Activated T-helper 2 cell treated with anti-CD3 and anti-CD28 coated beads, Interferon-gamma antibody, Interleukin-2, Interleukin-4, amounts not matched to agents 10 μg/mL and 5 μg/mL and 100 μg/mL, durations not matched to agents 14 hours and 24 hours and 36 hours (primary cell): Measurements from ENCODE around the gene CAMK1D. TPM values are rescaled to one million over a fixed set of nuclear protein-coding genes. Genes with fewer than 3 reads are reported as not detected.
"Not testable (repeated sequence)": the region's sequence is repeated elsewhere in the genome, so short reads cannot be mapped to it uniquely, and the experiment has no call there.

Experiments
- DNase-seq: peaks from one replicate; pipeline ENCODE4 v3.0.0; 2021; ENCODE audit warnings: low spot score
- H3K27ac Mint-ChIP-seq: one replicate; pipeline ENCODE4 v1.8.0; 2021; ENCODE audit warnings: mixed read lengths
- H3K27me3 Mint-ChIP-seq: one replicate; pipeline ENCODE4 v1.8.0; 2021; ENCODE audit warnings: low read depth, mixed read lengths
- H3K36me3 Mint-ChIP-seq: one replicate; pipeline ENCODE4 v1.8.0; 2021; ENCODE audit warnings: low read depth, mixed read lengths
- H3K4me1 Mint-ChIP-seq: one replicate; pipeline ENCODE4 v1.8.0; 2021; ENCODE audit warnings: low read depth, mixed read lengths
- H3K4me3 Mint-ChIP-seq: one replicate; pipeline ENCODE4 v1.8.0; 2021; ENCODE audit warnings: low read depth, mild to moderate bottlenecking, moderate library complexity, mixed read lengths
- H3K9me3 Mint-ChIP-seq: one replicate; pipeline ENCODE4 v1.8.0; 2021; ENCODE audit warnings: mixed read lengths
- intact Hi-C: fragments of 100-400 bp; cut with micrococcal nuclease; formaldehyde crosslinking; loops from one replicate; pipeline ENCODE4 v1.15.1; 2023
- total RNA-seq: library from RNA; stranded (reverse); gene quantifications from 2 replicates; pipeline ENCODE4 v1.2.3, GENCODE V29; 2022

CAMK1D gene
- total RNA-seq, 1 donor from 2014 or later: 5.7 TPM

DNA sequence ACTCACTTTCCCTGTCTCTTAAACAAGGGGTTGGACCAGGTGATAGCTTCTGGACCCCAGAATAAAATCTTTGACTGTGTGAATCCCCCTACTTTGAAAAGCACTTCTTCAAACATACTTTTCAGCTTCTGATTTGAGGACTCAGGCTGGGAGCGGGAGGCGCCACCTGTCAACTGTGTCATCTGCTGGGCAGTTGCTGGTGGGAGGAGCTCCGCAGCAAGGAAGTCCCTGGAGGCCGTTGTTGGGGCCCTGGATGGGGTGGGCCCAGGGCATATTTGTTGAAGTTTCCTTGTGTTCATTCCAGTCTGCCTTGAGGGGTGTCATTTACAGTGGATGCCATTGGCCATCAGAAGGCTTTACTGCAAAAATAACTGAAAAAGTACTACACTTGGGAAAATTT, 454.4 kb downstream of the CAMK1D start:
- Mint-ChIP-seq H3K9me3 (no peaks in the 10 kb centered on the region), H3K36me3 (no peaks in the 10 kb centered on the region), H3K27ac (no peak overlapping the region), H3K4me1 (no peaks in the 10 kb centered on the region), H3K4me3 (no peak overlapping the region), H3K27me3 (no peaks in the 10 kb centered on the region)
- intact Hi-C loops: no loop called here
- no peak for DNase-seq

DNA sequence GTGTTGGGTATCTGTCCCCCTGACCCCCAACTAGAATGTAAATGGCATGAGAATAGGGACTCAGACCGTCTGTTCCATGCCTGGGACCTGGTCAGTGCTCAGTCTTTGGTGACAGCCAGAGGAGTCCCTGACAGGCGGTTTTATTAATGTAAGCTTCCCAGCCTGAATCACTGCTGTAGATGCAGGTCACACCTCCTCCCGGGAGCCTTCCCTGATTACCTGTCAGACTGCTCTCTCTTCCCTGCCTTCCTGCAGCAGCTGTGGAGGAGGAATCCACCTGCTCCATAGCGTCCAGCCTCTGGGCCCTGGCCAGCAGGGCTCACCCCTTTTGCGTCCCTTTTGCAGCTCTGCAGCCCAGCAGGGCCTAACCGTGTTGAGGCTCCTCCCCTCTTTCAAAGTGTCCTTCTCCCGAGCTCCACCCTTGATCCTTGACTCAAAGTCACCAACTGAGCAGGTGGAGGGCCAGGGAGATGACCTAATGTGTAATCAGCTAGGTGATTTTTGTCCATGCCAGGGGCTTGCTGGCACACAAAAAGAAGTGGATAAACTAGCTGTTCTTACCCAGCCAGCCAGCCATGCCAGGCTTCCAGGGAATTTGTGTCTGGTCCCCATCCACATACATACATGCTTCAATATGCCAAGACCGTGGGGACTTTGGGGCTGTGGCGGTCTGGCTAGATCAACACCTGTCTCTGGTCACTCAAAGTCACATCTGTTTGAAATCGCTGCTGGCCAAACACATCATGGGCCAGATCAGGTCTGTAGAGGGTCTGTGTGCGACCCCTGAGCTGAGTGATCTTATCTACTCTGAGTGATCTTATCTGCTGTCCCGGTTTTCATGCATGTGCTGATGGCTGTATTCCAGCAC, 457.1 kb downstream of the CAMK1D start:
- Mint-ChIP-seq H3K4me1 (no peaks in the 10 kb centered on the region), H3K9me3 (no peaks in the 10 kb centered on the region)

DNA sequence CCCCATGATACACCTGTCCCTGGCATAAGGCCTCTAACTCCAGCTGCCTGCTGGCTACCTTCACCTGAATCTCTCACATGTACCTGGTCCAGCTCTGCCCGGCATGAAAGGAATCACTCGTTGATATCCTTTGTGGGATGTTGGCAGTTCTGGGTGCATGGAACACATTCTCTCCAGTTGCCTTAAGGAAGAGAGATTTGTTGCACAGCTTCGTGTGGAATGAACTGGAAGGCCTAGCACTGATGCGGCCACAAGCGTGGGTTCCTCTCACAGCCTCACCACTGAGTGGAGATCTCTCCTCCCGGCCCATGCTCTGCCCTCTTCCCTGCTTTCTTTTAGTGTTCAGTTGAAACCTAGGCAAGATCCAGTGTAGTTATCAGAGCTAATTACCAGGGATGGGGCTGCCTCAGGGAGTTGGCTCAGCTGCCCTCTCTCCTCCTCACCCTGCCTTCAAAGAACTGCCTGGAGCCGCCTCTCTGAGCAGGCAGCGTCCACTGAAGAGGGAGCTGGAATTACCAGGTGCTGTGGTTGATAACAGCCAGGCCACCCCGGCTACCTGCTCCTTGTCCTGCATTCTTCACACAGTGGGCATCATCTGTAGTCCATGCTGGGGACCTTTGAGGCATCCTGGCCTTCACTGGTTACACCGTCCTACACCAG, 457.9 kb downstream of the CAMK1D start:
- DNase-seq: no peak
- Mint-ChIP-seq H3K36me3 (no peaks in the 10 kb centered on the region), H3K9me3 (no peaks in the 10 kb centered on the region), H3K27ac (no peak overlapping the region), H3K27me3 (no peaks in the 10 kb centered on the region), H3K4me3 (no peak overlapping the region), H3K4me1 (no peaks in the 10 kb centered on the region)
- intact Hi-C loops: no loop called here

More for the DNA sequence above, 457.1 kb downstream of the CAMK1D start:
- Mint-ChIP-seq H3K36me3 (no peaks in the 10 kb centered on the region), H3K27ac (no peak overlapping the region), H3K4me3 (no peak overlapping the region), H3K27me3 (no peaks in the 10 kb centered on the region)
- DNase-seq: no peak
- intact Hi-C loops: no loop called here

DNA sequence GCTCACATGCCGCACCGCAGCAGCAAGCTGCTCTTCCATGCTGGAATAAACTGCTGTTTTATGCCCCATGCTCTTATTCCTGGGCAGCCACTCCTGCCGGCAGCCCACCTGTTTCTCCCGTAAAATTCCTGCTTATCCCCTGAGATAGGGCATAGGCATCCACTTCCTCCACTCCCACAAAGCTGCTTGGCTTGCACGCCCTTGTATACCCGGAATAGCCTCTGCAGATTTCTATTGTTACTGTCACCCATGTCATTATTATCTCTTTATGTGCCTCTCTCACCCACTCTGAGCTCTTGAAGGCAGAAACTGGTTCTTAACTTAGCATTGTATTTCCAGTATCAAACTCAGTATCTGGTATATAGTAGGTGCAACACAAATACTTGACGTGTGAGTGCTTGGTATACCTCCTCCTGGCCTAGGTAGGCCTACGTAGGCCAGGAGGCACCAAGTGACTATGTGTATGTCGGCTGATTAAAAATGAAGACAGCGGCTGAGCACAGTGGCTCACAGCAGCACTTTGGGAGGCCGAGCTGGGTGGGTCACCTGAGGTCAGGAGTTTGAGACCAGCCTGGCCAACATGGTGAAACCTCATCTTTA, 458.8 kb downstream of the CAMK1D start:
- Mint-ChIP-seq H3K4me1 (no peaks in the 10 kb centered on the region), H3K36me3 (no peaks in the 10 kb centered on the region), H3K4me3 (no peak overlapping the region), H3K27me3 (no peaks in the 10 kb centered on the region), H3K27ac (no peak overlapping the region), H3K9me3 (no peaks in the 10 kb centered on the region)
- no peak for DNase-seq
- intact Hi-C loops: no loop called here

DNA sequence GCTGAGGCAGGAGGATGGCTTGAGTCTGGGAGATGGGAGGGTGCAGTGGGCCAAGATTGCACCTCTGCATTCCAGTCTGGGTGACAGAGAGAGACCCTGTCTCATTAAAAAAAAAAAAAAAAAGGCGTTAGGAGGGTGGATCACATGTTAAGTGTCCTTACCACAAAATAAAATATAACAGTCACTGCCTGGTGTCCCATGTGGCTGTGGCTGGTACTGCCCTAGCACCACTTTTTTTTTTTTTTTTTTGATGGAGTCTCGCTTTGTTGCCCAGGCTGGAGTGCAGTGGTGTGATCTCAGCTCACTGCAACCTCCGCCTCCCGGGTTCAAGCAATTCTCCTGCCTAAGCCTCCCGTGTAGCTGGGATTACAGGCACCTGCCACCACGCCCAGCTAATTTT, 460.7 kb downstream of the CAMK1D start:
- H3K27ac Mint-ChIP-seq, H3K9me3 Mint-ChIP-seq, intact Hi-C loops, H3K4me3 Mint-ChIP-seq, H3K27me3 Mint-ChIP-seq, DNase-seq, H3K4me1 Mint-ChIP-seq, H3K36me3 Mint-ChIP-seq: not testable (repeated sequence)

DNA sequence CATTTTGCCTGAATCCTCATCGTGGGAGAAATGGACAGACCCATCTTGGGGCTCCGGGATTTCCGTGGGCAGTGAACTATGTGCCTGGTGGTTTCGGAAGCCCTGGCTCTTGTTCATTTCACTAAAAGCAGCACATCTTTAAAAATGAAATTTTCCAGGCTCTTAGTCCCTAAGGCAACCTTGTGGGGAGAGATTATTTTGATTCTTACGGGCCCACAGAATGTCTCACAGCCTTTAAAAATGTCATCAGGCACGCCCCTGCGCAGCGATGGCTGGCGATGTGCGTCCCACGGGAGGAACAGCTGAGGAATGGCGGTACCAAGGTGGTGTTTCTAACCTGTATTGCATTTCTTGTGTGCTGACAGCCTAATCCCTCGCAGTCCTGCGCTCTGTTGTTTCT, 462.5 kb downstream of the CAMK1D start:
- no peaks in the 10 kb centered on the region for H3K36me3 Mint-ChIP-seq
- intact Hi-C loops: no loop called here
- no peaks in the 10 kb centered on the region for H3K9me3 Mint-ChIP-seq
- H3K4me1 Mint-ChIP-seq: no peaks in the 10 kb centered on the region
- no peak for DNase-seq
- H3K27me3 Mint-ChIP-seq: no peaks in the 10 kb centered on the region
- no peak overlapping the region for H3K4me3 Mint-ChIP-seq
- H3K27ac Mint-ChIP-seq: no peak overlapping the region

DNA sequence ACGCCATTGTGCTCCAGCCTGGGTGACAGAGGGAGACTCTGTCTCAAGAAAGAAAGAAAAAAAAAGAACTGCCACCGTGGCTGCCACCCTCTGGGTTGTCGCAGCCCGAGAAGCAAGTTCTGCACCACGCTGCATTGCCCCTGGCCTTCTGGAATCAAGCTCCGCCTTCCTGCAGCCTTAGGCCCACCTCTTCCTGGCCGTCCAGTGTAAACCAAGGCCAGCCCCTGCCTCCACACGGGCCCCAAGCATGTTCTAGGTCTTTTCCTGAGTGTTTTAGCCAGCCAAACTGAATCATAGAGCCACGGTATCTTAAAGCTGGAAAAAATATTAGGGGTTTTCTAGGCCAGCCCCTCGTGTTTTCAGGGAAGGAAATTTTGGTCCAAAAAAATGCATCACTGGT, 463.2 kb downstream of the CAMK1D start:
- no peaks in the 10 kb centered on the region for H3K27me3 Mint-ChIP-seq
- no peak overlapping the region for H3K27ac Mint-ChIP-seq
- DNase-seq: no peak
- no peaks in the 10 kb centered on the region for H3K9me3 Mint-ChIP-seq
- no peak overlapping the region for H3K4me3 Mint-ChIP-seq
- no peaks in the 10 kb centered on the region for H3K36me3 Mint-ChIP-seq
- intact Hi-C loops: no loop called here
- H3K4me1 Mint-ChIP-seq: no peaks in the 10 kb centered on the region

DNA sequence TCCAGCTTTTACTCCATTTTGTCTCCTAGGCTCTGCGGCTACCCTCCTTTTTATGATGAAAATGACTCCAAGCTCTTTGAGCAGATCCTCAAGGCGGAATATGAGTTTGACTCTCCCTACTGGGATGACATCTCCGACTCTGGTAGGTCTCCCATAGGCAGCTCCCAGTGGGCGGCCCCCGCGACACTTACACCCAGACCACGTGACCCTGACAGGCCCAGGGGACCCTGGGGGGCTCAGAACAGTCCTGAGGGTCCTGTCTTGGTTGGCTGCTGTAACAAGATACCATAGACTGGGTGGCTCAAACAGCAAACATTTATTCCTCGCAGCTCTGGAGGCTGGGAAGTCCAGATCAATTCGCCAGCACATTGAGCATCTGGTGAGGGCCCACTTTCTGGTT, 464.8 kb downstream of the CAMK1D start:
- intact Hi-C loops: no loop called here
- Mint-ChIP-seq H3K4me3 (no peak overlapping the region), H3K27me3 (no peaks in the 10 kb centered on the region), H3K27ac (no peak overlapping the region), H3K4me1 (no peaks in the 10 kb centered on the region), H3K9me3 (no peaks in the 10 kb centered on the region), H3K36me3 (no peaks in the 10 kb centered on the region)
- DNase-seq: no peak

DNA sequence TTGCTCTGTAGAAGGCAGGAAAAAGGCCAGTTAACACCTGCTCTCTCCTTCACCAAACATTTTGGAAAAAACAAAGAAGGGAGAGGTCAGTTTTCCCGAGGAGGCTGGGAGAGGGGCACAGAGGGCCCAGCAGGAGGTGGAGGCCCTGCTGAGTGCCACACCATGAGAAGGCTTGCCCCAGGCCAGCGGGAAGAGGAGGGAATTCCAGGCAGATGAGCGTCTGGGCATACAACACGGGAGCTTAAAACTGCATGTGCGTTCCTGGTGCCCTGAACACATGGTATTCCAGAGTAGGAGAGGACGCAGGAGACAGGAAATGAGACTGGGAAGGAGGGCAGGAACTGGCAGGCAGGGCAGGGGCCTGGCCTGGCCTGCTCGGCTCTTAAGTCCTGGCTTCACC, 469.7 kb downstream of the CAMK1D start:
- Mint-ChIP-seq H3K9me3 (no peaks in the 10 kb centered on the region), H3K36me3 (no peaks in the 10 kb centered on the region), H3K27me3 (no peaks in the 10 kb centered on the region), H3K4me3 (no peak overlapping the region), H3K27ac (no peak overlapping the region), H3K4me1 (no peaks in the 10 kb centered on the region)
- intact Hi-C loops: no loop called here
- DNase-seq: no peak

DNA sequence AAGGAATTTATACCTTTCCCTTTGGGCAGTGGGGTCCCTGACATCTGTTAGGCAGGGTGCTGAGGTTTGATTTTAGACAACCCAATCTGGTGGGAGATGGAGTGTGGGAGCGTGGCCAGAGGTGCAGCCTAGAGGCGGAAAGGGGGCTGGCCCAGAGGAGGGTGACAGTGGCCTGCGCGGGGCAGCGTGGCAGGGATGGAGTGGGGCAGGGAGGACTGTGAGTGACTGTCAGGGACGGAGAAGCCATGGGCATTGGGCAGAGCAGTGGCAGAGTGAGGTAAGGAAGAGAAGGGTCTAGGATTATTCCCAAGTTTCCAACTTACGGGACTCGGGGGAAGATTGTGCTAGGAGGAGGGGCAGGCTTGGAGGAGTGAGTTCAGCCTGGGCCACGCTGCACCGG, 470.3 kb downstream of the CAMK1D start:
- DNase-seq: no peak
- H3K4me3 Mint-ChIP-seq: no peak overlapping the region
- no peaks in the 10 kb centered on the region for H3K4me1 Mint-ChIP-seq
- intact Hi-C loops: no loop called here
- no peaks in the 10 kb centered on the region for H3K9me3 Mint-ChIP-seq
- H3K36me3 Mint-ChIP-seq: no peaks in the 10 kb centered on the region
- no peak overlapping the region for H3K27ac Mint-ChIP-seq
- H3K27me3 Mint-ChIP-seq: no peaks in the 10 kb centered on the region

DNA sequence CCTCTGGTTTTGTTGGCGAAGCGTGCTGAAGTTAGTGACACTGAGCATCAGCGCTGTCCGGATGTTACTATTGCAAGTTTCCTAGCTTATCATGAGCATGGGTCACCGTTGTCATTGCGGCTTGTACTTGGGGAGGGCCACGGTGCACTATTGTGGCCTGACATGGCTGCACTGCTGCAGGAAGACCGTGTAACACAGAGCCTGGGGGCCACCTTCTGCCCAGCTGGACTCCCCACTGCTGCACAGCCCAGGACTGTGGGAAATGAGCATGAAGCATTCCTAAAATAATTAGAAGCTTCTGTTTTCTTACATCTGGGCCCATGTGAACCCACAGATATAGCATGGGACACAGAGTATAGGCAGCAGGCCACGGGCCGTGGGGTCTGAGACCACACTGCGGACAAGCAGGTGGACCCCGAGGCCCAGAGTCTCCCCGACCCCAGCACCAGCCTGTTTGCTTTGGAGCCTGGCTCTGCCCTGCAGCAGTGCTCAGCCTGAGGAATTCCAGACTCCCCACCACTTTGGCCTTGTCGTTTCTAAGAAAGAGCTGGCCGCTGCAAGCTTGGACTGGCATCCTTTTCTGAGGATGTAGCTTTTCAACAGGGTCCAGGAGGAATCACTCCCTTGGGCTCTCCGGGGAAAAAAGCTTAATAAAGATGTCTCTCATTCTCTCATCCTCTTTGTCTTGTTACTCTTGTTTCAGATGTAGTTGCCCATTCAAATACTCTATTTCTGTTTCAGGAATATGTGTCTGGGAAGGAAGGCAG, 473.0 kb downstream of the CAMK1D start:
- Mint-ChIP-seq H3K4me3 (no peak overlapping the region), H3K9me3 (no peaks in the 10 kb centered on the region), H3K36me3 (no peaks in the 10 kb centered on the region), H3K27ac (no peak overlapping the region), H3K4me1 (no peaks in the 10 kb centered on the region), H3K27me3 (no peaks in the 10 kb centered on the region)
- intact Hi-C loops: no loop called here
- no peak for DNase-seq

DNA sequence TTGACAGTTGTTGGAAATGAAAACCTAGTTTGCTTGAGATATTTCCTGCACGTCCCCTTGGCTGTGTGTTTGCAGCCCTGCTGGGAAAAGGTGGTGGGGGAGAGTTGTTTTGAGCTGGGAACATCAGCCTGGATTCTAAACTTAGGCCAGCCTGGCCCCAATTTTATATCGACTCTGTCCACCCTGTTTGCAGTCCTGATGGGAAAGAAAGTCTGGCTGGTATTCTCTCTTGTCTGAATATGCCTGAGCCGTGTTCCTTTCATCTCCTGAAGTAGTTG, 473.5 kb downstream of the CAMK1D start:
- Mint-ChIP-seq H3K36me3 (no peaks in the 10 kb centered on the region), H3K27me3 (no peaks in the 10 kb centered on the region), H3K4me1 (no peaks in the 10 kb centered on the region), H3K27ac (no peak overlapping the region), H3K9me3 (no peaks in the 10 kb centered on the region), H3K4me3 (no peak overlapping the region)
- no peak for DNase-seq
- intact Hi-C loops: no loop called here

DNA sequence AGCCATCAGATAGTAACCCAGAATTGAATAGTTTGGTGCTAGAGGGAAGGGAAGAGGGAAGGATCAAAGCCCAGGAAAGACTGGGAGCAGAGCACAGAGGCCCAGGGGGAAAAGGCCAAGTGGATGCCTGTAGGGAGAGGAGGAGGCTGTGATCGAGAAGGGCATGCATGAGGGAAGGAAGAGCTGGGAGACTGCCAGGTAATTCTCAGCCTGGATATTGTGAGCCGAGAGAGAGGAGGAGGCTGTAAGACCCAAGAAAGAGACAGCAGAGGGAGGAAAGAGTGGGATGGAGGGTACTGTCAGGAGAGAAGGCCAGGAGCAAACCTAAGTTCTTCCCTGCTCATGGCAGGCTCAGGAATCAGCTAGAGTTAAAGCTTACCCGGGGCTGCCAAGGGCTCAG, 474.0 kb downstream of the CAMK1D start:
- H3K36me3 Mint-ChIP-seq: no peaks in the 10 kb centered on the region
- no peak overlapping the region for H3K4me3 Mint-ChIP-seq
- no peaks in the 10 kb centered on the region for H3K4me1 Mint-ChIP-seq
- no peaks in the 10 kb centered on the region for H3K27me3 Mint-ChIP-seq
- no peak for DNase-seq
- H3K27ac Mint-ChIP-seq: no peak overlapping the region
- no peaks in the 10 kb centered on the region for H3K9me3 Mint-ChIP-seq
- intact Hi-C loops: no loop called here
